HepG2 (cell line): ENCODE results near the gene LAPTM4A. TPM values are rescaled to one million over a fixed set of nuclear protein-coding genes. Genes with fewer than 3 reads are reported as not detected.

Experiments used
- ZBTB40 ChIP-seq, 2 experiments: fragments of 450-650 bp in 1 of 2; sonication (generic) in 1 of 2; formaldehyde crosslinking in 1 of 2; IDR thresholded peaks; 2 replicates each; pipeline versions ENCODE4 v1.6.1 to v1.8.0; 2016 to 2022; ENCODE audit warnings: antibody characterized with exemption in 1 of 2, mild to moderate bottlenecking in 1 of 2, missing genetic modification reagents in 1 of 2
- polyA plus RNA-seq, 8 experiments: library from polyadenylated mRNA; depleted of rRNA in 3 of 8; stranded (reverse) in 7 of 8; unstranded in 1 of 8; fragments of >200 nt; fragmentation: Illumina TruSeq in 4 of 8; extraction: Trizol in 4 of 8; gene quantifications; 2 replicates each; pipeline versions ENCODE4 v1.2.1 to v1.2.3, GENCODE V29; 2011 to 2016; ENCODE audit warnings: low read depth in 4 of 8, missing spikeins in 1 of 8, mixed read lengths in 1 of 8; ENCODE audit not compliant: insufficient read depth in 1 of 8
- total RNA-seq, 5 experiments: library from RNA; depleted of rRNA; stranded (reverse); fragments of >200 nt; fragmentation: Illumina TruSeq; extraction: Trizol; gene quantifications; 2 replicates each; pipeline ENCODE4 v1.2.3, GENCODE V29; 2016; ENCODE audit warnings: low read depth in 1 of 5

The LAPTM4A gene
- total and polyA plus RNA-seq, 2 of the 13 experiments (the other 11 are each of a cell fraction or from before 2014, with no cell fraction given), result 116 to 558 TPM

- TF ChIP-seq ZBTB40 (IDR thresholded peaks at IDR 0.05) (no peak), ZBTB40 (CRISPR knock-in tag; IDR thresholded peaks at IDR 0.05) (0 out of 2 replicates have a peak, but pooled peaks have one; percentile 54)
These were observed 42.1 kb upstream of the LAPTM4A start (continued) for GRCh38 chr2:20093263-20094141.
